Choroid plexus epithelial cell (primary cell): ENCODE data around the gene ZDHHC5.
A peak's percentile ranks its signal among the peaks of the same experiment; 100 is the strongest.
"Not testable (repeated sequence)": the region's sequence is repeated elsewhere in the genome, so short reads cannot be mapped to it uniquely, and the experiment has no call there.

Experiments
- DNase-seq: peaks from one replicate; pipeline ENCODE4 v3.0.0-alpha.2; 2010; ENCODE audit warnings: low read depth
- H3K4me3 ChIP-seq: 2 replicates; pipeline ENCODE4 v1.5.1; 2011; ENCODE audit warnings: low read depth, mild to moderate bottlenecking, control low read depth, low read length, moderate library complexity
- CTCF ChIP-seq: conservative IDR thresholded peaks from 2 replicates; pipeline ENCODE4 v1.5.1; 2011; ENCODE audit warnings: low read depth, mild to moderate bottlenecking, control low read depth, inconsistent platforms, low read length, moderate library complexity

ZDHHC5 gene

GRCh38 chr11:57712256-57713150, 44.6 kb downstream of the ZDHHC5 start, which contains the start of gene TMX2:
TSS of gene TMX2 (plus strand) at chr11:57712593. CDS start at chr11:57712619, 26 bp downstream.
- TF ChIP-seq CTCF: no peak
- peak; percentile 100 for DNase-seq
- peak within 1 kb of the TSS; percentile 96 for H3K4me3 ChIP-seq

- DNase-seq: no peak
- H3K4me3 ChIP-seq: peak overlapping the region; percentile 96
- TF ChIP-seq CTCF: no peak
These were observed 45.9 kb downstream of the ZDHHC5 start for GRCh38 chr11:57713835-57714234.

- DNase-seq, H3K4me3 ChIP-seq: not testable (repeated sequence)
These were observed 48.8 kb downstream of the ZDHHC5 start for GRCh38 chr11:57716726-57717125.

- TF ChIP-seq CTCF: no peak
- no peak overlapping the region for H3K4me3 ChIP-seq
- DNase-seq: no peak
These were observed 59.3 kb downstream of the ZDHHC5 start for GRCh38 chr11:57727185-57727584.

GRCh38 chr11:57728829-57729228, 60.9 kb downstream of the ZDHHC5 start:
- no peak for DNase-seq
- H3K4me3 ChIP-seq: no peak overlapping the region
- no peak for TF ChIP-seq CTCF

GRCh38 chr11:57729479-57729878, 61.6 kb downstream of the ZDHHC5 start:
- TF ChIP-seq CTCF: no peak
- no peak overlapping the region for H3K4me3 ChIP-seq
- DNase-seq: no peak

GRCh38 chr11:57732661-57733060, 64.7 kb downstream of the ZDHHC5 start:
- no peak for DNase-seq
- TF ChIP-seq CTCF: no peak

More at GRCh38 chr11:57732661-57733060, 64.7 kb downstream of the ZDHHC5 start:
- no peak overlapping the region for H3K4me3 ChIP-seq
